H1 (cell line): ENCODE data around the gene PIK3R3. TPM values are rescaled to one million over a fixed set of nuclear protein-coding genes. Genes with fewer than 3 reads are reported as not detected.

Experiments
- BRCA1 ChIP-seq: IDR thresholded peaks from 2 replicates; pipeline ENCODE4 v1.6.1; 2012; ENCODE audit warnings: low read depth, low read length, improper control_type of control experiment
- CTBP2 ChIP-seq: IDR thresholded peaks from 2 replicates; pipeline ENCODE4 v1.7.0; 2011; ENCODE audit warnings: borderline replicate concordance, mild to moderate bottlenecking, moderate library complexity, mixed read lengths, low read length; ENCODE audit not compliant: insufficient read depth, insufficient read length
- KDM4A ChIP-seq: IDR thresholded peaks from one replicate; pipeline ENCODE4 v1.7.1; 2012; ENCODE audit warnings: low read depth, mild to moderate bottlenecking, moderate library complexity, low read length, inconsistent platforms; ENCODE audit not compliant: severe bottlenecking
- RAD21 ChIP-seq, 2 experiments: IDR thresholded peaks in 1 of 2; conservative IDR thresholded peaks in 1 of 2; 2 replicates each; pipeline ENCODE4 v1.6.1; 2011; ENCODE audit warnings: low read depth in 2 of 2, low read length in 2 of 2, improper control_type of control experiment in 1 of 2, inconsistent platforms in 1 of 2, mild to moderate bottlenecking in 1 of 2, moderate library complexity in 1 of 2
- SUZ12 ChIP-seq: fragments of 200-600 bp; sonication (generic); IDR thresholded peaks from 2 replicates; pipeline ENCODE4 v1.6.1; 2012; ENCODE audit warnings: mild to moderate bottlenecking, inconsistent platforms, low read length, moderate library complexity, mixed read lengths
- polyA plus RNA-seq, 7 experiments: library from polyadenylated mRNA; depleted of rRNA in 3 of 7; stranded (reverse) in 5 of 7; unstranded in 2 of 7; fragments of >200 nt in 5 of 7; fragments of 200-250 nt in 2 of 7; gene quantifications; 1 replicate in 5 of 7; 2 replicates in 1 of 7; 4 replicates in 1 of 7; pipeline versions ENCODE4 v1.2.1 to v1.2.3, GENCODE V29; 2011 to 2013; ENCODE audit warnings: missing spikeins in 2 of 7, mixed read lengths in 2 of 7
- total RNA-seq: library from RNA; stranded (reverse); fragmentation: NEBNext Ultra II Directional; extraction: Animal tissue kit (Norgen Biotek cat#: 25700); gene quantifications from 2 replicates; pipeline ENCODE4 v1.2.1, GENCODE V29; 2021

The PIK3R3 gene
- total and polyA plus RNA-seq, 2 of the 8 experiments (the other 6 are each of a cell fraction or from before 2014, with no cell fraction given), result 5.3 to 13.6 TPM

DNA sequence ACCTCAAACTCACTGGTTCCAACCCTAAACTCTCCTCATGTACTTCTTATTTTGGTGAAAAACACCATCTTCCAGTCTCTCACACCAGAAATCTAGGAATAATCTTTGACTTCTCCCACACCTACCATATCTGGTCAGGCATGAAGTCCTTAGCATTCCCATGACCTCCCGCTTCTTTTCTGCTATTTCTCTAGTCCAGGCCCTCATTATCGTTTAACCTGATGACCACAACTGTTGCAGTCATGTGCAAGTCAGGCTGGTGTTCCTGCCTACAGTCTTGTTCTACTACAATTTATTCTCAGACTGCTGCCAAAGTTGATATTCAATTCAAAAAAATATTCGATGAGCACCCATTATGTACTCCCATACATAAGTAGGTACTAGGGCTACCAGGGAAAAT, 71.3 kb downstream of the PIK3R3 start (continued):
- TF ChIP-seq BRCA1 (no peak), KDM4A (no peak), RAD21 (IDR thresholded peaks at IDR 0.05 in 1 of 2, conservative IDR thresholded peaks at IDR 0.05 in 1 of 2; ENCODE audit: low read depth in 2 of 2, low read length in 2 of 2) (no peak), CTBP2 (no peak), SUZ12 (no peak)
